Measurements from ENCODE around the gene MACROD2. TPM values are rescaled to one million over a fixed set of nuclear protein-coding genes. Genes with fewer than 3 reads are reported as not detected.

Gene MACROD2
- total and polyA plus RNA-seq, 4 donors, result 0.66 to 10.5 (median 3.3) TPM

DNA sequence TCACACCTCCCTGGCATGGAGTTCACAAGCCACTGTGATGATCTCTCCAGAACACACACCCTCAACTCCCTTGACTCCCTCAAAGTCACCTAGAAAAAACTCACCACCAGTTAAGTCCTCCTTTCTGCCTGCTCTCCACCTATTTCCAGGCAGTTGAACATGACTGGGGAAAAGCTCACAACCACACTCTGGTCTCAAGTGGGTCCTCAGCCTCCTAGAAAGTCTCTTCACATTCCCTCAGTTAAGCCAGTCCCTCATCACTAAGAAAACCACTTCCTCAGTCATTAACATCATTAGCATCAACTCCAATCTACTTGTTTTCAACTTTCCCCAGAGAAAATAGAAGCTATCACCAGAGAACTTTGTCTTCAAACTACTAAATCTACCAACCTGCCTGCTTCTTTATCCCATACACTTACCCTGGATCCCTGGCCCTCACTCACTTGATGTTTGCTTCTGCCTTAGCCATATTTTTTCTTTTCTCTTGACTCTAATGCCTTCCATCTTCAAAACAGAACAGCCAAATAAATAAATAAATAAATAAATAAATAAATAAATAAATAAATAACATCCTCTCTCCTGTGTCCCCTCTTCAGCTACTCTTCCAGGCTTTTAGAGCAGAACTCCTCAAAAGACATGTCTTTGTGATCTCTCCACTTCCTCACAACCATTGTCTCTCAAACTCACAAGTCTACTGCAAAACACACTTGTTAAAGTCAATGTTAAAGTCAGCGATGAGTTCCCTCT is 1084.5 kb downstream of the MACROD2 start:
- 93% methylated on average over 1 of the region's 1 CpG for WGBS
- DNase-seq (ENCODE audit: low spot score), result no peak
- H3K9me3 ChIP-seq (ENCODE audit: control insufficient read depth in 4 of 4, low read length in 3 of 4), result no peaks in the 10 kb centered on the region
- H3K9ac ChIP-seq (ENCODE audit: low read depth in 1 of 2, low read length in 2 of 2), result no peak overlapping the region
- no peaks in the 10 kb centered on the region for H3K36me3 ChIP-seq (ENCODE audit: control insufficient read depth in 4 of 4, insufficient read depth in 3 of 4, low read depth in 1 of 4, low read length in 3 of 4)
- H3K4me3 ChIP-seq (ENCODE audit: low read depth in 1 of 3, low read length in 3 of 3), result no peak overlapping the region
- H3K27me3 ChIP-seq (ENCODE audit: control insufficient read depth in 4 of 4, insufficient read depth in 4 of 4, low read length in 3 of 4), result no peaks in the 10 kb centered on the region
- TF ChIP-seq RAD21 (IDR thresholded peaks at IDR 0.05) (no peak), TAF1 (conservative IDR thresholded peaks at IDR 0.05) (no peak), GABPA (IDR thresholded peaks at IDR 0.05 in 1 of 2, conservative IDR thresholded peaks at IDR 0.05 in 1 of 2) (no peak), HNF4G (IDR thresholded peaks at IDR 0.05) (no peak), NR2F2 (IDR thresholded peaks at IDR 0.05) (no peak), FOXA2 (IDR thresholded peaks at IDR 0.05) (no peak), YY1 (IDR thresholded peaks at IDR 0.05) (no peak), FOXA1 (IDR thresholded peaks at IDR 0.05) (no peak), JUND (IDR thresholded peaks at IDR 0.05) (no peak), RXRA (IDR thresholded peaks at IDR 0.05) (no peak)
- TF ChIP-seq, protein P1, sequence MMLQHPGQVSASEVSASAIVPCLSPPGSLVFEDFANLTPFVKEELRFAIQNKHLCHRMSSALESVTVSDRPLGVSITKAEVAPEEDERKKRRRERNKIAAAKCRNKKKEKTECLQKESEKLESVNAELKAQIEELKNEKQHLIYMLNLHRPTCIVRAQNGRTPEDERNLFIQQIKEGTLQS (IDR thresholded peaks at IDR 0.05), result no peak
- TF ChIP-seq, protein P2, sequence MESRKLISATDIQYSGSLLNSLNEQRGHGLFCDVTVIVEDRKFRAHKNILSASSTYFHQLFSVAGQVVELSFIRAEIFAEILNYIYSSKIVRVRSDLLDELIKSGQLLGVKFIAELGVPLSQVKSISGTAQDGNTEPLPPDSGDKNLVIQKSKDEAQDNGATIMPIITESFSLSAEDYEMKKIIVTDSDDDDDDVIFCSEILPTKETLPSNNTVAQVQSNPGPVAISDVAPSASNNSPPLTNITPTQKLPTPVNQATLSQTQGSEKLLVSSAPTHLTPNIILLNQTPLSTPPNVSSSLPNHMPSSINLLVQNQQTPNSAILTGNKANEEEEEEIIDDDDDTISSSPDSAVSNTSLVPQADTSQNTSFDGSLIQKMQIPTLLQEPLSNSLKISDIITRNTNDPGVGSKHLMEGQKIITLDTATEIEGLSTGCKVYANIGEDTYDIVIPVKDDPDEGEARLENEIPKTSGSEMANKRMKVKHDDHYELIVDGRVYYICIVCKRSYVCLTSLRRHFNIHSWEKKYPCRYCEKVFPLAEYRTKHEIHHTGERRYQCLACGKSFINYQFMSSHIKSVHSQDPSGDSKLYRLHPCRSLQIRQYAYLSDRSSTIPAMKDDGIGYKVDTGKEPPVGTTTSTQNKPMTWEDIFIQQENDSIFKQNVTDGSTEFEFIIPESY (IDR thresholded peaks at IDR 0.05), result no peak
- TF ChIP-seq, protein P3, sequence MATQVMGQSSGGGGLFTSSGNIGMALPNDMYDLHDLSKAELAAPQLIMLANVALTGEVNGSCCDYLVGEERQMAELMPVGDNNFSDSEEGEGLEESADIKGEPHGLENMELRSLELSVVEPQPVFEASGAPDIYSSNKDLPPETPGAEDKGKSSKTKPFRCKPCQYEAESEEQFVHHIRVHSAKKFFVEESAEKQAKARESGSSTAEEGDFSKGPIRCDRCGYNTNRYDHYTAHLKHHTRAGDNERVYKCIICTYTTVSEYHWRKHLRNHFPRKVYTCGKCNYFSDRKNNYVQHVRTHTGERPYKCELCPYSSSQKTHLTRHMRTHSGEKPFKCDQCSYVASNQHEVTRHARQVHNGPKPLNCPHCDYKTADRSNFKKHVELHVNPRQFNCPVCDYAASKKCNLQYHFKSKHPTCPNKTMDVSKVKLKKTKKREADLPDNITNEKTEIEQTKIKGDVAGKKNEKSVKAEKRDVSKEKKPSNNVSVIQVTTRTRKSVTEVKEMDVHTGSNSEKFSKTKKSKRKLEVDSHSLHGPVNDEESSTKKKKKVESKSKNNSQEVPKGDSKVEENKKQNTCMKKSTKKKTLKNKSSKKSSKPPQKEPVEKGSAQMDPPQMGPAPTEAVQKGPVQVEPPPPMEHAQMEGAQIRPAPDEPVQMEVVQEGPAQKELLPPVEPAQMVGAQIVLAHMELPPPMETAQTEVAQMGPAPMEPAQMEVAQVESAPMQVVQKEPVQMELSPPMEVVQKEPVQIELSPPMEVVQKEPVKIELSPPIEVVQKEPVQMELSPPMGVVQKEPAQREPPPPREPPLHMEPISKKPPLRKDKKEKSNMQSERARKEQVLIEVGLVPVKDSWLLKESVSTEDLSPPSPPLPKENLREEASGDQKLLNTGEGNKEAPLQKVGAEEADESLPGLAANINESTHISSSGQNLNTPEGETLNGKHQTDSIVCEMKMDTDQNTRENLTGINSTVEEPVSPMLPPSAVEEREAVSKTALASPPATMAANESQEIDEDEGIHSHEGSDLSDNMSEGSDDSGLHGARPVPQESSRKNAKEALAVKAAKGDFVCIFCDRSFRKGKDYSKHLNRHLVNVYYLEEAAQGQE (IDR thresholded peaks at IDR 0.05), result no peak
- TF ChIP-seq, protein P4, sequence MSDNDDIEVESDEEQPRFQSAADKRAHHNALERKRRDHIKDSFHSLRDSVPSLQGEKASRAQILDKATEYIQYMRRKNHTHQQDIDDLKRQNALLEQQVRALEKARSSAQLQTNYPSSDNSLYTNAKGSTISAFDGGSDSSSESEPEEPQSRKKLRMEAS (IDR thresholded peaks at IDR 0.05), result no peak
- no peaks in the 10 kb centered on the region for H3K4me1 ChIP-seq (ENCODE audit: control insufficient read depth in 4 of 4, insufficient read depth in 4 of 4, low read length in 3 of 4)
- H3K27ac ChIP-seq (ENCODE audit: low read depth in 1 of 2, low read length in 2 of 2), result no peak overlapping the region

DNA sequence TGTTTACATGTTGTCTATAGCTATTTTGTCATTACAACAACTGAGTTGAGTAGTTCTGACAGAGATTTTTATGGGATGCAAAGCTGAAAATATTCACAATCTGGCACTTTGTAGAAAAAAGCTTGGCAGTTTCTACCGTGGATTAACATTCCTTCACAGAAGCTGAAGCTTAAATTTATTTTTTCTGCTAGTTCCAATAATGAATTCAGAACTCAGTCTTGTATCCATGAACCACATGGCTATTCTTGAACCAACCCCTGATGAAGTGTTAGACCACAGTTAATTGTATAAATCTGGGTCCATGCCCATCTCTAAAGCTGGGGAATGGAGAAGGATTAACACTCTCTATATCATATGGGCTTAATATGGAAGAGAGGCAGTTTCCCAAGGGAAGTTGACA is 1085.9 kb downstream of the MACROD2 start:
- no peaks in the 10 kb centered on the region for H3K9me3 ChIP-seq (ENCODE audit: control insufficient read depth in 4 of 4, low read length in 3 of 4)
- no peak for DNase-seq (ENCODE audit: low spot score)
- H3K9ac ChIP-seq (ENCODE audit: low read depth in 1 of 2, low read length in 2 of 2), result no peak overlapping the region
- H3K27me3 ChIP-seq (ENCODE audit: control insufficient read depth in 4 of 4, insufficient read depth in 4 of 4, low read length in 3 of 4), result no peaks in the 10 kb centered on the region
- no peaks in the 10 kb centered on the region for H3K4me1 ChIP-seq (ENCODE audit: control insufficient read depth in 4 of 4, insufficient read depth in 4 of 4, low read length in 3 of 4)
- 73% methylated on average over 1 of the region's 1 CpG for WGBS
- H3K36me3 ChIP-seq (ENCODE audit: control insufficient read depth in 4 of 4, insufficient read depth in 3 of 4, low read depth in 1 of 4, low read length in 3 of 4), result no peaks in the 10 kb centered on the region
- no peak overlapping the region for H3K4me3 ChIP-seq (ENCODE audit: low read depth in 1 of 3, low read length in 3 of 3)
- no peak overlapping the region for H3K27ac ChIP-seq (ENCODE audit: low read depth in 1 of 2, low read length in 2 of 2)
- TF ChIP-seq, protein P5, sequence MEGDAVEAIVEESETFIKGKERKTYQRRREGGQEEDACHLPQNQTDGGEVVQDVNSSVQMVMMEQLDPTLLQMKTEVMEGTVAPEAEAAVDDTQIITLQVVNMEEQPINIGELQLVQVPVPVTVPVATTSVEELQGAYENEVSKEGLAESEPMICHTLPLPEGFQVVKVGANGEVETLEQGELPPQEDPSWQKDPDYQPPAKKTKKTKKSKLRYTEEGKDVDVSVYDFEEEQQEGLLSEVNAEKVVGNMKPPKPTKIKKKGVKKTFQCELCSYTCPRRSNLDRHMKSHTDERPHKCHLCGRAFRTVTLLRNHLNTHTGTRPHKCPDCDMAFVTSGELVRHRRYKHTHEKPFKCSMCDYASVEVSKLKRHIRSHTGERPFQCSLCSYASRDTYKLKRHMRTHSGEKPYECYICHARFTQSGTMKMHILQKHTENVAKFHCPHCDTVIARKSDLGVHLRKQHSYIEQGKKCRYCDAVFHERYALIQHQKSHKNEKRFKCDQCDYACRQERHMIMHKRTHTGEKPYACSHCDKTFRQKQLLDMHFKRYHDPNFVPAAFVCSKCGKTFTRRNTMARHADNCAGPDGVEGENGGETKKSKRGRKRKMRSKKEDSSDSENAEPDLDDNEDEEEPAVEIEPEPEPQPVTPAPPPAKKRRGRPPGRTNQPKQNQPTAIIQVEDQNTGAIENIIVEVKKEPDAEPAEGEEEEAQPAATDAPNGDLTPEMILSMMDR (IDR thresholded peaks at IDR 0.05; ENCODE audit: low read depth, low read length, missing input control), result no peak
- TF ChIP-seq TAF1 (conservative IDR thresholded peaks at IDR 0.05) (no peak), HNF4A (conservative IDR thresholded peaks at IDR 0.05) (no peak), HNF4G (IDR thresholded peaks at IDR 0.05) (no peak), RXRA (IDR thresholded peaks at IDR 0.05) (no peak), FOXA2 (IDR thresholded peaks at IDR 0.05) (no peak)
- TF ChIP-seq, protein P3 (IDR thresholded peaks at IDR 0.05), result no peak
- TF ChIP-seq, protein P1 (IDR thresholded peaks at IDR 0.05), result no peak
- TF ChIP-seq, protein P2 (IDR thresholded peaks at IDR 0.05), result no peak
- TF ChIP-seq, protein P4 (IDR thresholded peaks at IDR 0.05), result no peak

All from liver (tissue), 9 donors.